ENCODE data around the gene UNC13D.
"Not testable (repeated sequence)": the region's sequence is repeated elsewhere in the genome, so short reads cannot be mapped to it uniquely, and the experiment has no call there.

UNC13D gene

DNA sequence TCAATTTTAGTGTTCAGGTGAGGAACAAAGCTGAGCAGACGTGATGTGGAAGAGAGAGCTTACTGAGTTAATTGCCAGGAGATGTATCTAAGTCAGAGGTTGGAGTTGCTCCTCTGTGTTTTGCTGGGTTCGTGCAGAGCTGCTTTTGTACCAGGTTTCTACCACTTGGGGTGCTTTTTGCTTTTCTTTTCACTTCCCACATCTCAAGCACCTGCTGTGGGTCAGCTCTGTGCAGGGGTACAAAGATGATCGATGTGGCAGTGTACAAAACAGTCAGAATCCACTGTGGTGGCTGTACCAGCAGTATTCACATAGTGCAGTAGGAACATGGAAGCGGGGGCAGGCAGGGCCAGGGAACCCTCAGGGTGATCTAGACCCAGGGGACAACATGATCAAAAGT lies 44.8 kb downstream of the UNC13D start:
- DNase-seq (ENCODE audit: low spot score) = no peak

DNA sequence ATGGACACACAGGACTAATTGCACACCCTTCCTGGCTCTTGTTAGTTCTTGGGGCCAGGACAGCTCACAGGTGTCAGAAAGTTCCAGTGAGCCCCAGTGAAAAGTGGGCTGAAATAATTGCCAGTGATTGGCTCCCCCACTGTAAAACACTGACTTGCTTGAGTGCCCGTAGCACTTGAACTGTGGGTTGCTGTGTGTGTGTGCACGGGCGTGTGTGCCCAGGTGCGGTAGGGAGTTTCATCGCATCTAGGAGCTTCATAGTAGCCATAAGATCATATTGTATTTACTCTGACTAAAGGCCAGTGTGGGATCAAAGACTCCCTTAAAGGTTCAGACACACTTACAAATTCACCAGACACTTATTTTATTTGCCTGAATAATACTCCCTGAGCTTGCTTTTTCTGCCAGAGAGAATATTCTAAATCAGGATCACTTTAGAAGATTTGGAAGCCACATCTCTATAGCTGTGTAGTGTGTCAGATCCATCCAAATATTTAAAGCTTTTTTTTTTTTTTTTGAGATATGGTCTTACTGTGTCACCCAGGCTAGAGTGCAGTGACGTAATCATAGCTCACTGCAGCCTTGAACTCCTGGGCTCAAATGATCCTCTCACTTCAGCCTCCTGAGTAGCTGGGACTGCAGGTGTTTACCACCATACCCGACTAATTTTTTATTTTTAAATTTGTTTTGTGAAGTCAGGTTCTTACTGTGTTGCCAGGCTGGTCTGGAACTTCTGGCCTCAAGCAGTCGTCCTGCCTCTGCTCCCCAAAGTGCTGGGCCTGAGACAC lies 48.2 kb downstream of the UNC13D start:
- DNase-seq (ENCODE audit: low spot score) = no peak

DNA sequence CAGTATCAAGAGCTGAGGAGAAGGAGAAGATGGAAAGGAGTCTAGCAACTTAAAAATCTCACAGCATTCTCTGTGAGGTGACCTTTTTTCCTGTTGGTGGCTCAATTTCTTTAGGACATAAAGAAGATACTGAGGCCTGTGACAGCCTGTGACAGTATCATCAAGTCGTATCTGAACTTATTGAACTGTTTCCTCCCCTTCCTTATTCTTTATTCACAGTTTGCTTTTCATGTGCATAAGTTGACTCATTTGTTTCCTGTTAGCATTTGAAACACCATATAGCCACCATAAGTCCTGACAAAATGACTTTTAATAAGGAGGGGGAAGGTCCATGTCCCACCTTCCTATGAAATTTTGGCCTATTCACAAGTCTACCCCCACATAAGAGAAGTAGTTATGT lies 50.7 kb downstream of the UNC13D start:
- DNase-seq (ENCODE audit: low spot score) = no peak

DNA sequence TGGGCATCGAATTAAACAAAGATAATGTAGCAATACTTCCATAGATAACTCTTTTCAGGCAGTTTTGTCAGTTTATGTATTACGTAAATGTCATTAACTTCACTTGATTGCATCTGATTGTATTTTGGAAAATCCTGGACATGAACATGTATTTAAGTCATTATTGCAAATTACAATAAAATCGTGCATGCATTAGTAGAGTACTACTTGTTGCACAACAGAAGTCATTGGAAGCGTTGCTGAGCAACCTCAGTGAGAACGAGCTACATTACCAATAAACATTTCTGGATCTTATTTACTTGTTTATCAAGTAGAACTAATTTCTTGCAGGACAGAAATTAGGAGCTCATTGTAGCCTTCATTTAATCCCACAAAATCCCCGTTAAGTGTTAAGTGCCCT lies 53.0 kb downstream of the UNC13D start:
- DNase-seq (ENCODE audit: low spot score) = no peak

DNA sequence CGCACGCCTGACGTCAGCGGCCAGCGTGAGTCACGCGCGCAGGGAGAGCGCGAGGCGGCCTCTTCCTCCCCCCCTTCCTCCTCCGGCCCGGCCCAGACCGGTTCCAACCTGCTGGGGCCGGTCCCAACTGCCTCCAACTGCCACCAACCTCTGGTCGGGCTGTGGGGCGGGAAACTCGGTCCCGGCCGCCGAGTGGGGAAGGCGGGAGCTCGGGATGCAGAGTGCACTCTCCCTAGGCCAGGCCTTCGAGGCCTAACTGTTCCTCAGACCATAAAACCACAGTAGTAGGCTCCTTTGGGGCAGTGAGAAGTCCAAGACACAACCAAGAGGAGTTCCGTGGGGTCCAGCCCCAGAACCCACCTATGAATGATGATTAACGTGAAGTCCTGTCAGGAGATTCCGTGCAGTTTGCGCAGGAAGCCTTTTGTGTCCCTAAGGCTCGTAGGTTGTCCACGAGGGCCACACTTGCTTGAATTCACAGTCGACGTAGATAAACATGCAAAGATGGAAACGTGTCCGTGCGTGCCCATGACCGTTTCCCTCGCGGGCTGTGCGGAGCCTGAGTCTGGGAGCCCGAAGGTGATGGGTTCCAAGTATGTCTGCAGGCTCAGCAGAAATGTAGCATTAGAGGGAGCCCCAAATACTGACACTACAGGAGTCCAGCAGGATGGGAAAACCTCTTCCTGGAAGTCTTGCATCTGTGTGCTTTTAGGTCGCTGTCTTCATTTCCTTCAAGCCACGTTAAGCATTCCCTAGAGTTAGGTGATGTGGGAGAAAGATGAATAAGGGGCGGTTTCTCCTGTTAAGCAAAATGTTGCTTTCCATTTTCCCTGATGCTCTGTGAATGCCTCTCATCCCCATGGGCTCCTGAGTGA lies 59.0 kb downstream of the UNC13D start:
- DNase-seq (ENCODE audit: low spot score) = peak; percentile 86

DNA sequence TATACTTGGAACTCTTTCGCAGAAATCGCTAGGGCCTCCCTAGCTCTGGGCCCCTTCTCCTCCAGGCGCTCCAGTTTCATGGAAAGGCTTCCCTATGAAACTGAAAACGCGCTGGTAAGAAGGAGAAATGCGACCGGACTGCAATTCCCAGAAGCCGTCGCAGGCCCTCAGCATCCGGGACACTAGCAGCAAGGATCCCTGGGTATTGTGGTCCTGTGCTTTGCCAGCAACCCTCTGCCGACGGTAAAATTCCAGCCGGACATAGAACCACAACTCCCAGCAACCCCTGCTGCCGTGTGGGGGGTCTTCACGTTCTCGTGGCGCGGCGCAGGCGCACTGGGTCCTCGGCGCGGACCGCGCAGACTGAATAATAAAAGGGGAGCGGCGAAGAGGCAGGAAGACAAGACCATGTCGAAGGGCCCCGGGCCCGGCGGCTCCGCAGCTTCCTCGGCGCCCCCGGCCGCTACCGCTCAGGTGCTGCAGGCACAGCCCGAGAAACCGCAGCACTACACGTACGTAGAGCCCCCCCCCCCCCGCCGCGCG lies 59.7 kb downstream of the UNC13D start, which contains the start of gene UNK:
Gene UNK (plus strand): TSS at position 334 of the 543 bp plus-strand sequence. CDS start 75 bp downstream, at position 409.
- DNase-seq (ENCODE audit: low spot score) = peak; percentile 99

DNA sequence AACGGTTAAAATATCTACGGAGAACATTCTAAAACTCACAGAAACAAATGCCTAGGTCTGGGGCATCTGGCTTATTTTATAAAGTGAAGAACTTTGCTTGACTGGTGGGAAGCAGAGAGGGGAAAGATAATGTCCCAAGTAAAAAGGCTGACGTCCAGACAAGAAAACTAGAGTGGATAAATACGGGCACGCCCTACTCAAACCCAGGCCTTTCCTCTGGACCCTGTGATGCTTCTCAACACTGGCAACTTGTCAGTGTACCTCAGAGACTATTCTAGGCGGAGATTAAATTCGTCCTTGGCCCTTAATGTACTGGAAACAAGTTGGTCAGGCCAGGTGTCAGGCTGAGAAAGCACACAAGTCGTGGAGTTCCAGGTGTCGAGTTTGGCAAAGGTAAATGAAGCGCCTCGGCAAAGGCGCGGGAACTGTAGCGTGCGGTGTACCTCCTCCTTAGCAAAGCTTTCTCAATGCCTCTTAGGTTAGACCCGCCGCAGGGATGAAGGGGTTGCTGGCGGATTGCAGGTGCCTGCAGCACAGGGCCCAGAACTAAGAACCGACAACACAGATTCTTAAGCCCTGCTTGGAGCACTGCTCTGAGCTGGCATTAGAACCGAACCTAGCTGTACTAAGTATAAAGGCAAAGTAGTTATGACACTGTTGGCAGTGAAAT lies 60.3 kb downstream of the UNC13D start:
- no peak for DNase-seq (ENCODE audit: low spot score)

DNA sequence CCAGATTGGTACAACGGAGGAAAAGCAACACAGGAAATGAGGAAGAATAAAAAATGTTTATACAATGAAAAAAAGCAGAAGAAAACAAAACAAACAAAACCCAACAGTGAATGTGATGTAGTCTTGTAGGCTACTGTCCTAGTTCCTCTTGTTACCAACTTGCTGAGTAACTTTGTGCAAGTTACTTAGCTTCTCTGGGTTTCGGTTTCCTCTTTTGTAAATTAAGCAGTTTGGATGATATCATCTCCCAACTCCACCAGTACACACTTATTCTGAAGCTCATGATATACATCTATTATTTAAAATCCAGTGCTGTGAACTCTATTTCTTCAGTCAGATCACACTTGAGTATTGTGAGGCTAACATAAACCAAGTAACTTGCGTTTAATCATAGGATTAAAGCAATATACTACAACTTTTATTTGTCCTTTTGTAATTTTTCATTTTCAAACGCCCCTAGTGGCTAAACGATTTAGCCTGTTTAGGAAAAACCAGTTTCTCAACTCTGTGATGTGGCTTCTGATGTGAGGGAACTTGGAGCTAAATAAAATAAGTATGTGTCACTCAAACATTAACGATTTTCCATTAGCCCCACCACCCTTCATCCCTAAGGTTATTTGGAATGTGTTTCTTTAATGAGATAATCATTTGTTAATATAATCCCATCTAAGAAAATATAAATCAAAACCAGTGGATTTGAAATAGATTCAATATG lies 61.0 kb downstream of the UNC13D start:
- peak; percentile 87 for DNase-seq (ENCODE audit: low spot score)

DNA sequence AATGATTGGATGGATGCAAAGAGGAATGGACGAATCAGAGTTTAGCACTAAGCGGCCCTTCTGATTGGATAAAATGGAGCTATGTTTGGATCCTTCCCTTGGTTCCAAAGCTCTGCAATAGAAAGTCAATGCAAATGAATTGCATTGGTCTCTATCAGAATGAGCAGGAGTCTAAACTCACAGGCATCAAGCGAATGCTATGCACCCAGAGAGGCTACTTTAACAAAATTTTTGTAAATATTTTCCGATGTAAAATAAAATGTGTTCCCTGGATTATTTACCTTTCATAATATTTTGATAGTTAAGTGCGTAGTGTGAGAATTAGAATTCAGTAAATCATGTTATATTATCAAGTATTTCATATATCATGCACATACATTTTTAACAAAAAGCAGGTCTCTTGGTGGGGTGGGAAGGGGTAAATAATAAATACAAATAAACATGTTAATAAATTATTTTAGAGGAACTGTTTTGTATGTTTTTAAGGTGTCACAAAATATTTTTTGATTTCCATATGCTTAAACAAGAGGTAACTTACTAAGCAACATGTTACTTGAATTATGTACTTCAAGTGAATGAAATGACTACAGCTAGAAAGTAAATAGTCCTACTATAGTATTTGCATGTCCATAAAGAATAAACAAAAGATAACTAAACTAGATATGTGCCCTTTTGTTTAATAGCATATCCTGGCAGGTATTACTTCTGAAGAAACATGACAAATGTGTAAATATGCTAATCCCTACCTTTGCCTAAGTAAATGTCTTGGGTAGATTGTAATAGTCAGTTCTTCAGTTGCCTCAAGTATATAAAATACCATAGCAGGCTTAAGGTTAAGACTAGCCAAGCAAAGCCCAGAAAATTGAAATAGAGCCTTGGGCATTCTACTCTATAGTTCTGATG lies 64.0 kb downstream of the UNC13D start:
- no peak for DNase-seq (ENCODE audit: low spot score)

DNA sequence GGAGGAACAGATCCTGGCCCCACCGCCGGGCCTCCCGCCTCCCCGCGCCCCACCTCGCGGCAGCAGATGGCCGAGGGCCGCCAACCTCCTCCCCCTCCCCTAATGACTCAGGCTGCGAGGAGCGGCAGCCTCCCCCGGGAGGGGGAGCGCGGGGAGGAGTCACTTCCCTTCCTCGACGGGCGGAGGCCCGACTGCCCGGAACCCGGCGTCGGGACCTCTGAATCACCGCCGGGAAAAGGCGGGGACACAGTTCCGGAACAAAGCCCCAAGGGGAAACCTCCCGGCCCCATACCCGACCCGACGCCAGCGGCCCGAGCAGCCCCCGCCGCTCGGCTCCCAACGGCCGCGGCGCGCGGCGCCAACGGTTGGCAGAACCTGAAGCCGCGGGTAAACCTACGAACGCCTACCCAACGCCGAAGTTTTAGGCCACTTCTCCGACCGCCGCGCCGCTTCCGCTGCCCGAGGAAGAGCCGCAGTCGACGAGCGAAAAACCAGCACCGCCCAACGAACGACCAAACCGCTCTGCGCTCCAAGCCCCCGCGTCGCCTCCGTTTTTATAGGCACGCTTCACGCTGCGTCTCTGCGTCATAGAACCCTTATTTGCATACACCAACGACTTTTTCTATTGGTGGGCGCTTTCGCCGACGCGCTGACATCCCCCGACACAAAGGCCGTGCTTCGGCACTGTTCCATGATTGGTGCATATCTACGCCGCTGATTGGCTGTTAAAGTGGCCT lies 64.8 kb downstream of the UNC13D start:
- DNase-seq (ENCODE audit: low spot score) = peak; percentile 100

DNA sequence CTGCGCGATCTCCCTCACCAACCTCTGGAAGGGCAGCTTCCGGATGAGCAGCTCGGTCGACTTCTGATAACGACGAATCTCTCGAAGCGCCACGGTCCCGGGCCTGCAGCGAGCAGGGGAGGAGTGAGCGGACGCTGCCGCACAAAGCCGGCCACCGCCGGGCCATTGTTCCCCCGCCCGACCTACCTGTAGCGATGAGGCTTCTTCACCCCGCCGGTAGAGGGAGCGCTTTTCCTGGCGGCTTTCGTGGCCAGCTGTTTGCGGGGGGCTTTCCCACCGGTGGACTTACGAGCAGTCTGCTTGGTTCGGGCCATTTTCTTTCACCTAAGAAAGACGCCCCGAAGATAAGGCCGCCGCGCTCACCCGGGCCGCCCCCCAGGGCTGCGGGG lies 65.3 kb downstream of the UNC13D start:
- no peak for DNase-seq (ENCODE audit: low spot score)

DNA sequence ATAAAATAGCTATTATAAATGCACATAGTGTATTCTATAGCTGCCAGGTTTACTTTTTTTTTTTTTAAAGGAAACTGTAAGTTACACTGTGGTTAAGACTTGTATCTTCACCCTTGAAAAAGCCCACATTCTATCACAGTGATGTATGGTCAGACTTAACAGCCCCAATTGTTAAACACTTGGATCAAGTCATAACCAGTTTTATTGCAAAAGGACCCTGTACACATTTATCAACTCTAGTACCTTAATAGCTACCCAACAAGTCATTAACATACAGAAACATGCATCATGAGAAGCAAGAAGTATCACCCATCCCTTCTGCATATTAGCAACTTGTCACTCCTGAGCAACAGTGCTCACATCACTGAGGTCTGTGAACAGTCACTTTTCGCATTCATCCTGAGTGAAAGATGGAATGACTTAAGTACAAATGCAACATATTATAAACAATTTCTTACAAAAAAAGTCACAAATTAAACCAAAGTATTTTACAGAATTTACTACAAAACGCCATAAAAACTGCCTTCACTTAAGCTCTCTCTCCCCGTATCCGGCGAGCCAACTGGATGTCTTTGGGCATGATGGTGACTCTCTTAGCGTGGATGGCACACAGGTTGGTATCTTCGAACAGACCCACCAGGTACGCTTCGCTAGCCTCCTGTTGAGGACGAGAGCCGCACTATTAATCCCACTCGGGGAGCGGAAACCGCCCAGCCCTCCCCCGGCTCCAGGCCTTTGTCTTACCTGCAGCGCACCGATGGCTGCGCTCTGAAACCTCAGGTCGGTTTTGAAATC lies 65.9 kb downstream of the UNC13D start:
- DNase-seq (ENCODE audit: low spot score) = not testable (repeated sequence)

DNA sequence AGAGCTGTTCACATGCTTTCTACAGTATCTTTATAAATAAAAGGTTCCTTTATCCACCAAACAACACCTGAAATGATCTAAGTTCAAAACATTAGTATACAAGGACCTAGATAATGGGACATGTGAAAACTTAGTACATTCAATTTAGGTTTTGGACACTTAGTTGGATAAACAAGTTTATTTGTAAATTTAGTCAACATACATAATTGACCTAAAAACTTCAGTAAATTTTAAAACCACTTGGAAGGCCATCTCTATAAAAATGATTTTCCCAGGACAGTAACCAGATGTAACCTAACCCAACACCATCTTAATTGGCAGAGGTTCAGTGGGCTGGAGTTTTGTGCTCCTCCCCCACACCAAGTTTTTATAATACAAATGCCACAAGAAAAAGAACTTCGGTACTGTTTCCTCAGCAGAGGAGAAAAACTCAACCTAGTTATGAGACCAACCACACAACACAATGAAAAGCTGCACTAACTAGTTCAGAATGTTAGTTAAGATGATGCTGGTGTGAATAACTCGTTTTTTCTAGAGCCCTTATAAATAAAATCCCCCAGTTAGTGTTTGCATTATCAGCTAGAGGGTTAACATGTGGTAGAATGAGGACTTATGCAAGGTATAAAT lies 66.8 kb downstream of the UNC13D start:
- DNase-seq (ENCODE audit: low spot score) = no peak
